HG02642 (cell line): ENCODE data around the gene ADO.

Experiments used
- ATAC-seq: cut with Tn5 transposase; IDR thresholded peaks from one replicate; pipeline ENCODE4 v1.9.1; 2021; ENCODE audit warnings: mild to moderate bottlenecking; ENCODE audit not compliant: unreplicated experiment, poor library complexity

The ADO gene

DNA sequence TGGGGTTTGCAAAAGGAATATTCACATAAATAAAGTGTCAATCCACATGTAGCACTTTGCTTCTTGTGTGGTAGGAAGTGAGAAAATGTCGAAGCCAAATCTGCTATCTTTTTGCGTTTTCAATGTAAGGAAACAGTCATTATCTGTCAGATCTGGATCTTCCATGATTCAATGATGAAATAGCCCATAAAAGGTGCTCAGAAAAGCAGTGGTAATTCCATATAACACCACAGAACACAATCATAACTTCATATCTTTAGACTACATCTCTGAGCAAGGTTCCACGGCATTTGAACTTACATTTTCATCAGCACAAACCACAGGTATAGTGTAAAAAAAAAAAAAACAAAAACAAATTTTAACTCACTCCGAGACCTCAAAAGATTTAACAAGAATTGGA, 51.5 kb downstream of the ADO start:
- ATAC-seq = no peak
